ENCODE data around the gene NOTCH3.

Gene NOTCH3

DNA sequence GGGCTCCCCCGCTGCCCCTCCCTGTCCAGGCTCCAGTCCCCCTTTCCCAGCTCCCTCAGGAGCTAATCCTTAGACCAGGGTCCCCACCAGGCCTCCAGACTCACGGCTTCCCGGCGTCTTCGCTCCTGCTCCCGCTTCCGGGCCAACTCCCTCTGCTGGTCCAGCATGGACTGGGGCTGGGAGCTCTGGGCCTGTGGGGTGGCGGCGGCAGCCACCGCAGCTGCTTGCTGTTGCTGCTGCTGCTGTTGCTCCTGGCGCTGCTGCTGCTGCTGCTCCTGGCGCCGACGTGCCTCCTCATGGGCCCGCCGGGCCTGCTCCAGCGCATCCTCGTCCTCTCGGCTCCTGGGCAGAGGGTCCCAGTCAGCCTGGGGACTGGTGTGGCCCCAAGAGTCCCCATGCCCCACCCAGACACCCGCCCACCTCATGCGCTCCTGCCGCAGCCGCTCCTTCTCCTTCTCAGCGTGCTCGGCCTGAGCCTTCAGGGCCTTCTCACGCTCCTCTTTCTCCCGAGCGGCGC, 37.9 kb upstream of the NOTCH3 start:
- no peak for DNase-seq
- no peak overlapping the region for H3K4me3 ChIP-seq (ENCODE audit: low read length)
- H3F3A ChIP-seq (ENCODE audit: insufficient read depth, low read length), result peaks cover 5% of the 10 kb centered on the region; the same call in 1 of the 2 replicates
- TF ChIP-seq, protein P1, sequence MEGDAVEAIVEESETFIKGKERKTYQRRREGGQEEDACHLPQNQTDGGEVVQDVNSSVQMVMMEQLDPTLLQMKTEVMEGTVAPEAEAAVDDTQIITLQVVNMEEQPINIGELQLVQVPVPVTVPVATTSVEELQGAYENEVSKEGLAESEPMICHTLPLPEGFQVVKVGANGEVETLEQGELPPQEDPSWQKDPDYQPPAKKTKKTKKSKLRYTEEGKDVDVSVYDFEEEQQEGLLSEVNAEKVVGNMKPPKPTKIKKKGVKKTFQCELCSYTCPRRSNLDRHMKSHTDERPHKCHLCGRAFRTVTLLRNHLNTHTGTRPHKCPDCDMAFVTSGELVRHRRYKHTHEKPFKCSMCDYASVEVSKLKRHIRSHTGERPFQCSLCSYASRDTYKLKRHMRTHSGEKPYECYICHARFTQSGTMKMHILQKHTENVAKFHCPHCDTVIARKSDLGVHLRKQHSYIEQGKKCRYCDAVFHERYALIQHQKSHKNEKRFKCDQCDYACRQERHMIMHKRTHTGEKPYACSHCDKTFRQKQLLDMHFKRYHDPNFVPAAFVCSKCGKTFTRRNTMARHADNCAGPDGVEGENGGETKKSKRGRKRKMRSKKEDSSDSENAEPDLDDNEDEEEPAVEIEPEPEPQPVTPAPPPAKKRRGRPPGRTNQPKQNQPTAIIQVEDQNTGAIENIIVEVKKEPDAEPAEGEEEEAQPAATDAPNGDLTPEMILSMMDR (IDR thresholded peaks at IDR 0.05; ENCODE audit: low read length), result no peak
- TF ChIP-seq EZH2phosphoT487 (IDR thresholded peaks at IDR 0.05; ENCODE audit: low read length) (no peak), EZH2 (optimal IDR thresholded peaks at IDR 0.05; ENCODE audit: low read depth, low read length) (no peak)
- no peak overlapping the region for H3K4me2 ChIP-seq (ENCODE audit: low read depth, low read length)
- H3K9ac ChIP-seq (ENCODE audit: low read length), result no peak overlapping the region
- no peaks in the 10 kb centered on the region for H4K20me1 ChIP-seq (ENCODE audit: insufficient read depth, low read length)
- no peaks in the 10 kb centered on the region for H3K9me3 ChIP-seq (replicated peaks; ENCODE audit: insufficient read depth, low read length)
- no peak overlapping the region for H3K27ac ChIP-seq (ENCODE audit: low read length)
- H3K9me2 ChIP-seq (replicated peaks; ENCODE audit: insufficient read depth, low read length), result no peaks in the 10 kb centered on the region
- no peaks in the 10 kb centered on the region for H3K4me1 ChIP-seq (ENCODE audit: low read length)
- H3K27me3 ChIP-seq (replicated peaks; ENCODE audit: insufficient read depth, low read length), result no peaks in the 10 kb centered on the region
- no peak overlapping the region for H2AFZ ChIP-seq (ENCODE audit: low read length)
- H3K36me3 ChIP-seq (replicated peaks; ENCODE audit: insufficient read depth, low read length), result no peaks in the 10 kb centered on the region; the same call in 1 of the 2 replicates
- no peaks in the 10 kb centered on the region for H3K79me2 ChIP-seq (ENCODE audit: low read length)

DNA sequence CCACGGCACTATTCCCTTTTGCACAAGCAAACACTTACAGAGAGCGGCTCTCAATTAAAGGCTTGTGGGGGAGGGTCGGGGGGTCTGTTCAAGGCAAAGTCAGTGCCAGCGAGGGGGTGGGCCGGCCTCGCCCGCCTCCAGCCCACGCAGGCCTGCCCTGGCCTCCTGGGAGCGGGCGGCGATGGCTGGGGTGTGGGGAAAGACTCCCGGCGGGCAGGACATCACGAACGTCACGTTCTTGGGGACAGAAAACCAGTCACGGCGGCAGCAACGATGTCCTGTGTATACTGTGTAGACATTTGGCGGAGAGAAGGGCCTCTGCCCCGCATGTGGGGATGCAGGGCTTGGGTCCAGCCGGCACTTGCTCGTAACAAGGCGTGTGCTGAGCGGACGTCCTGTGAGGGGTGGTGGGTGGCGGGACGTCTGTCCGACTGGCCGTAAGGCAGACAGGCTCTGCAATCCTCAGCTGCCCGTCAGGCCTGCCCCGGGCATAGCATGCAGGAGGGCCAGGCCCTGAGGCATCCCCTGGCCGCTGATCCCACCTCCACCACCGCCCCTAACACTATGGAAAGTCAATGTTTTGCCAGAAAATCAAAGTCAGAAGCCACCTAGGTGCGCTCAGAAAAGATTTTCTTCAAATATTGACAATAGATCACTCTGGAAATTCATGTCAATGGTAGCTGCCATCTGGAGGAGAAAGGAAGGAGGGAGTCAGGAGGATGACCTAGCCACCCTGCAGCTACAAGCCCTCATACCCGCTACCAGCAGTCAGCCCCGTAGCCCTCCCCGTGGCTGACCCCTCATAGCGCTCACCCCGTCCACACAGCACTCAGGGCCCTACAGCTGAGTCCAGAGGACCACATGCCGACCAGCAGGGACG, 37.2 kb upstream of the NOTCH3 start:
- no peak for TF ChIP-seq EZH2 (optimal IDR thresholded peaks at IDR 0.05; ENCODE audit: low read depth, low read length)
- no peak for TF ChIP-seq EZH2phosphoT487 (IDR thresholded peaks at IDR 0.05; ENCODE audit: low read length)
- TF ChIP-seq, protein P1 (IDR thresholded peaks at IDR 0.05; ENCODE audit: low read length), result no peak

DNA sequence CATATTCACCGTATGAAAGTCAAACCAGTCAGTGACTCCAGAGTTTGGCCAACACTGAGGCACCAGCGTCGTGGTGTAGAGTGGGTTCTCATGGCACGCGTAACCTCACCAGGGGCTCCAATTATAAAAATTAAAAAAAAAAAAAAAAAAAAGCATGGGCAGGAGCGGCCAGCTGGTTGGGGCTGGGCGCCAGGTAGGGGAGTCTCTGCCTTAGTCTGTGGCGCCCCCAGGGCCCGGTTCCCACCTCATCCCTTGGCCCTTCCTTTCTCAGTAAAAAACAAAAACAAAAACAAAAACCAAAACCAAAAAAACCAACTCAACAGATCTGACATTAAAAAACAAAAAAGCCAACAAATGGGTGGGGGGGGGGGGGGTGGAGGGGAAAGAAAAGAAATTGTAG, 36.1 kb upstream of the NOTCH3 start:
- TF ChIP-seq, protein P1 (IDR thresholded peaks at IDR 0.05; ENCODE audit: low read length), result no peak
- TF ChIP-seq EZH2phosphoT487 (IDR thresholded peaks at IDR 0.05; ENCODE audit: low read length) (no peak), EZH2 (optimal IDR thresholded peaks at IDR 0.05; ENCODE audit: low read depth, low read length) (no peak)
- Histone ChIP-seq H3K27me3 (replicated peaks; ENCODE audit: insufficient read depth, low read length) (no peaks in the 10 kb centered on the region), H3K79me2 (ENCODE audit: low read length) (no peaks in the 10 kb centered on the region), H4K20me1 (ENCODE audit: insufficient read depth, low read length) (no peaks in the 10 kb centered on the region), H3K4me3 (ENCODE audit: low read length) (no peak overlapping the region), H3K9me3 (replicated peaks; ENCODE audit: insufficient read depth, low read length) (no peaks in the 10 kb centered on the region), H3K36me3 (replicated peaks; ENCODE audit: insufficient read depth, low read length) (no peaks in the 10 kb centered on the region), H3K9ac (ENCODE audit: low read length) (no peak overlapping the region), H3F3A (ENCODE audit: insufficient read depth, low read length) (peaks cover 5% of the 10 kb centered on the region; the same call in 1 of the 2 replicates), H3K4me2 (ENCODE audit: low read depth, low read length) (no peak overlapping the region), H2AFZ (ENCODE audit: low read length) (no peak overlapping the region), H3K9me2 (replicated peaks; ENCODE audit: insufficient read depth, low read length) (no peaks in the 10 kb centered on the region), H3K4me1 (ENCODE audit: low read length) (no peaks in the 10 kb centered on the region), H3K27ac (ENCODE audit: low read length) (no peak overlapping the region)
- no peak for DNase-seq

More for the DNA sequence above, 37.2 kb upstream of the NOTCH3 start:
- no peaks in the 10 kb centered on the region for H3K9me3 ChIP-seq (replicated peaks; ENCODE audit: insufficient read depth, low read length)
- no peak overlapping the region for H3K4me3 ChIP-seq (ENCODE audit: low read length)
- no peaks in the 10 kb centered on the region for H3K27me3 ChIP-seq (replicated peaks; ENCODE audit: insufficient read depth, low read length)
- no peak for DNase-seq
- H4K20me1 ChIP-seq (ENCODE audit: insufficient read depth, low read length), result no peaks in the 10 kb centered on the region
- H3K4me1 ChIP-seq (ENCODE audit: low read length), result no peaks in the 10 kb centered on the region
- no peaks in the 10 kb centered on the region for H3K9me2 ChIP-seq (replicated peaks; ENCODE audit: insufficient read depth, low read length)
- no peak overlapping the region for H3K4me2 ChIP-seq (ENCODE audit: low read depth, low read length)
- H3K36me3 ChIP-seq (replicated peaks; ENCODE audit: insufficient read depth, low read length), result no peaks in the 10 kb centered on the region
- H3K79me2 ChIP-seq (ENCODE audit: low read length), result no peaks in the 10 kb centered on the region
- no peak overlapping the region for H3K27ac ChIP-seq (ENCODE audit: low read length)
- H2AFZ ChIP-seq (ENCODE audit: low read length), result no peak overlapping the region
- H3F3A ChIP-seq (ENCODE audit: insufficient read depth, low read length), result peaks cover 5% of the 10 kb centered on the region; the same call in 1 of the 2 replicates
- H3K9ac ChIP-seq (ENCODE audit: low read length), result no peak overlapping the region

All from MM.1S (cell line).